HCT116 (cell line): ENCODE data around the gene TNIP3. TPM values are rescaled to one million over a fixed set of nuclear protein-coding genes. Genes with fewer than 3 reads are reported as not detected.

Experiments
- ATAC-seq: fragments of 200-7000 bp; cut with Tn5 transposase; 2 replicates; pipeline ENCODE4 v1.9.1; 2020; ENCODE audit warnings: mild to moderate bottlenecking, moderate library complexity
- BruUV-seq: library from RNA; stranded (reverse); fragments of 400-500 nt; replicated peaks from 2 replicates; lab custom pipeline; 2021; lab: Mats Ljungman, UMichigan
- CTCF ChIA-PET: fragments of 300-600 bp; sonication (Branson Sonifier 250); formaldehyde crosslinking; loops from one replicate; lab custom pipeline; 2021; ENCODE audit warnings: antibody characterized with exemption; lab: Charles Lee
- POLR2A ChIA-PET: fragments of 300-600, 350-600 bp; sonication (Branson Sonifier 250); formaldehyde crosslinking; loops from one replicate; lab custom pipeline; 2021; ENCODE audit warnings: antibody characterized with exemption; lab: Charles Lee
- RAD21 ChIA-PET, 2 experiments: fragments of 300-600 bp; sonication (Branson Sonifier 250); formaldehyde crosslinking; loops; one replicate each; lab custom pipeline; 2023; ENCODE audit warnings: low total read pairs in 2 of 2; ENCODE audit not compliant: uncharacterized antibody in 2 of 2, unreplicated experiment in 2 of 2, low non-redundant PET in 1 of 2; lab: Charles Lee
- DNase-seq: peaks from one replicate; pipeline ENCODE4 v3.0.0-alpha.2; 2010; ENCODE audit warnings: low read depth, low spot score
- H2AFZ ChIP-seq: fragments of 200-600 bp; shearing (Covaris generic), sonication (generic); 2 replicates; pipeline ENCODE4 v1.6.1; 2017; ENCODE audit warnings: low read depth, mixed run types, mixed read lengths, antibody characterized with exemption, low read length; ENCODE audit not compliant: poor library complexity, severe bottlenecking
- H3K27ac ChIP-seq: 2 replicates; pipeline ENCODE4 v1.5.1; 2012; ENCODE audit warnings: low read depth, low read length
- H3K27me3 ChIP-seq: fragments of 200-600 bp; sonication (generic); 2 replicates; pipeline ENCODE4 v1.6.1; 2016; ENCODE audit warnings: mixed run types, low read length, mixed read lengths; ENCODE audit not compliant: insufficient read depth
- H3K36me3 ChIP-seq, 2 experiments: fragments of 200-500 bp in 1 of 2; fragments of 200-600 bp in 1 of 2; sonication (Bioruptor generic) in 1 of 2; sonication (generic) in 1 of 2; 2 replicates each; pipeline versions ENCODE4 v1.5.1 to v1.6.1; 2014 to 2016; ENCODE audit warnings: low read length in 2 of 2, inconsistent platforms in 1 of 2, mixed read lengths in 1 of 2, mixed run types in 1 of 2; ENCODE audit not compliant: insufficient read depth in 2 of 2, control insufficient read depth in 1 of 2
- H3K4me1 ChIP-seq, 2 experiments: fragments of 200-600 bp in 1 of 2; sonication (generic) in 1 of 2; 2 replicates each; pipeline versions ENCODE4 v1.5.1 to v1.6.1; 2012 to 2017; ENCODE audit warnings: low read length in 2 of 2, inconsistent platforms in 1 of 2, mild to moderate bottlenecking in 1 of 2, mixed read lengths in 1 of 2, mixed run types in 1 of 2, moderate library complexity in 1 of 2; ENCODE audit not compliant: insufficient read depth in 2 of 2, control insufficient read depth in 1 of 2
- H3K4me2 ChIP-seq: fragments of 200-600 bp; sonication (generic); 2 replicates; pipeline ENCODE4 v1.6.1; 2017; ENCODE audit warnings: mixed run types, low read length, mixed read lengths
- H3K4me3 ChIP-seq, 2 experiments: fragments of 200-600 bp in 1 of 2; sonication (generic) in 1 of 2; replicated peaks in 1 of 2; 2 replicates each; pipeline ENCODE4 v1.5.1; 2011 to 2016; ENCODE audit warnings: low read length in 2 of 2, control low read depth in 1 of 2, low read depth in 1 of 2, mild to moderate bottlenecking in 1 of 2, mixed read lengths in 1 of 2, mixed run types in 1 of 2
- H3K79me2 ChIP-seq: fragments of 200-600 bp; sonication (generic); 2 replicates; pipeline ENCODE4 v1.6.1; 2017; ENCODE audit warnings: mild to moderate bottlenecking, mixed run types, low read length, moderate library complexity, mixed read lengths; ENCODE audit not compliant: insufficient read depth
- H3K9ac ChIP-seq: fragments of 200-600 bp; sonication (generic); 2 replicates; pipeline ENCODE4 v1.6.1; 2016; ENCODE audit warnings: low read length, mixed read lengths
- H3K9me2 ChIP-seq: fragments of 200-600 bp; sonication (generic), shearing (Covaris generic); 2 replicates; pipeline ENCODE4 v1.6.1; 2017; ENCODE audit warnings: mixed run types, mild to moderate bottlenecking, moderate library complexity; ENCODE audit not compliant: insufficient read depth
- H3K9me3 ChIP-seq, 2 experiments: fragments of 200-500 bp in 1 of 2; fragments of 200-600 bp in 1 of 2; sonication (Bioruptor generic) in 1 of 2; sonication (generic) in 1 of 2; 2 replicates each; pipeline ENCODE4 v1.6.1; 2014 to 2017; ENCODE audit warnings: low read length in 2 of 2, mixed read lengths in 2 of 2, inconsistent platforms in 1 of 2, low read depth in 1 of 2, mild to moderate bottlenecking in 1 of 2, mixed run types in 1 of 2, moderate library complexity in 1 of 2; ENCODE audit not compliant: control insufficient read depth in 1 of 2, insufficient read depth in 1 of 2
- H4K20me1 ChIP-seq: fragments of 200-600 bp; sonication (generic), shearing (Covaris generic); 2 replicates; pipeline ENCODE4 v1.6.1; 2017; ENCODE audit warnings: mixed run types, mild to moderate bottlenecking, moderate library complexity; ENCODE audit not compliant: insufficient read depth
- CBX3 ChIP-seq: IDR thresholded peaks from 2 replicates; pipeline ENCODE4 v1.6.1; 2012; ENCODE audit warnings: low read depth
- CEBPB ChIP-seq: IDR thresholded peaks from 2 replicates; pipeline ENCODE4 v1.6.1; 2012; ENCODE audit warnings: low read depth
- ELF1 ChIP-seq: IDR thresholded peaks from 2 replicates; pipeline ENCODE4 v1.6.1; 2012; ENCODE audit warnings: low read depth, borderline replicate concordance
- EZH2 ChIP-seq: fragments of 200-600 bp; sonication (generic); IDR thresholded peaks from 2 replicates; pipeline ENCODE4 v1.6.1; 2017; ENCODE audit warnings: antibody characterized with exemption, mixed run types
- EZH2phosphoT487 ChIP-seq: fragments of 200-600 bp; IDR thresholded peaks from 2 replicates; pipeline ENCODE4 v1.6.1; 2018; ENCODE audit warnings: antibody characterized with exemption, borderline replicate concordance
- FOSL1 ChIP-seq: IDR thresholded peaks from 2 replicates; pipeline ENCODE4 v1.6.1; 2012; ENCODE audit warnings: low read depth
- JUND ChIP-seq: IDR thresholded peaks from 2 replicates; pipeline ENCODE4 v1.6.1; 2012
- POLR2A ChIP-seq: IDR thresholded peaks from 2 replicates; pipeline ENCODE4 v1.7.0; 2011; ENCODE audit warnings: borderline replicate concordance; ENCODE audit not compliant: insufficient read depth, insufficient read length; ENCODE audit errors: extremely low read depth
- RAD21 ChIP-seq: IDR thresholded peaks from 2 replicates; pipeline ENCODE4 v1.6.1; 2012; ENCODE audit warnings: low read depth, mild to moderate bottlenecking
- SP1 ChIP-seq: IDR thresholded peaks from 2 replicates; pipeline ENCODE4 v1.6.1; 2012; ENCODE audit warnings: low read depth
- SRF ChIP-seq: IDR thresholded peaks from 2 replicates; pipeline ENCODE4 v1.6.1; 2012; ENCODE audit warnings: low read depth
- TCF7L2 ChIP-seq: IDR thresholded peaks from 2 replicates; pipeline ENCODE4 v1.7.0; 2011; ENCODE audit warnings: borderline replicate concordance, inconsistent platforms; ENCODE audit not compliant: insufficient read depth, insufficient read length; ENCODE audit errors: extremely low read depth
- YY1 ChIP-seq: IDR thresholded peaks from 2 replicates; pipeline ENCODE4 v1.6.1; 2011; ENCODE audit warnings: low read length, low read depth, moderate library complexity, mild to moderate bottlenecking; ENCODE audit not compliant: insufficient replicate concordance; ENCODE audit errors: extremely low read depth
- ZFX ChIP-seq: fragments of 450-650 bp; IDR thresholded peaks from 2 replicates; pipeline ENCODE4 v1.6.1; 2017
- ZNF274 ChIP-seq: fragments of 200-500 bp; sonication (Bioruptor generic); IDR thresholded peaks from 2 replicates; pipeline ENCODE4 v1.6.1; 2014; ENCODE audit warnings: mild to moderate bottlenecking, low read depth, low read length, inconsistent platforms
- intact Hi-C: fragments of 100-400 bp; cut with micrococcal nuclease; formaldehyde crosslinking; loops from 2 replicates; pipeline ENCODE4 v1.10.0; 2022
- total RNA-seq: library from RNA; stranded (reverse); gene quantifications from one replicate; pipeline ENCODE4 v1.2.1, GENCODE V29; 2021; ENCODE audit not compliant: unreplicated experiment
- TF ChIP-seq, protein P1 (sequence below), 3 experiments: fragments of 200-600 bp in 1 of 3; sonication (generic) in 1 of 3; IDR thresholded peaks in 2 of 3; conservative IDR thresholded peaks in 1 of 3; 2 replicates each; pipeline ENCODE4 v1.5.1; 2012 to 2017; ENCODE audit warnings: low read depth in 2 of 3, low read length in 2 of 3, antibody characterized with exemption in 1 of 3, borderline replicate concordance in 1 of 3, control low read depth in 1 of 3, mild to moderate bottlenecking in 1 of 3, mixed read lengths in 1 of 3, mixed run types in 1 of 3, moderate library complexity in 1 of 3; ENCODE audit not compliant: insufficient read depth in 1 of 3
- TF ChIP-seq, protein P2 (sequence below): IDR thresholded peaks from 2 replicates; pipeline ENCODE4 v1.6.1; 2012
- TF ChIP-seq, protein P3 (sequence below): IDR thresholded peaks from 2 replicates; pipeline ENCODE4 v1.6.1; 2012

Gene TNIP3
- total RNA-seq, 1 experiment from 2014 or later = not detected

DNA sequence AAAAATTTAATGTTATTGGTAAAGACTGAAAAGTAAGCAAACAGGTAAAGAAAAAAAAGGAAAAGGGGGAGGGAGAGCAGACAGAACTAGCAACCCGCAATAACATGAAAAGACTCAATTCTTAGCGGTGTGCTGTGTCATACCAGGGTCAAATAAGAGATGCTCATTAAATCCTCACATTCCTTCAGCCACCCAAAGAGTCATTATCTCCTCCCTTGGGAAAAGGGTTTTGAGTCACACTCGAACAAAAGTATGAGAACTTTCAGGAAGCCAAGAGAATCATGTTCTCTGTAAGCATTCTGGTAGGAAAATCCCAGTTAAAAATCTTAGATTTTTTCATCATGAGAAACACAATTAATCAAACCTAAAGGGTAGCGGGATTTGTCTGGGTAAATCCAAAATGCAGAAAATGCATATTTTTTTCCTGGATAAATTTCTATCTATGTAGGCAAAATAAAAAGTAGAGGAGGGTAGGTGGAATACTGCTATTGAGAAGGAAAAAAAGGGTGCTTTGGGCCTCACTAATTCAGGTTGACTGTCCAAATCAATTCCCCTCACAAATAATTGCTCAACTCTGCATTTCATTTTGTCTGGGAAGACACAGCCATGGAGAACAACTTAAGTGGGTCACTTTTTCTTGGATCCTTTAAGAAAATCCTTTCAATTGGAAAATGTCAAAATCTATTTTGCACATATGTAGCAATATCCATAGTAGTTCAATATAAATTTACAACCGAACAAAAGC lies 23.2 kb downstream of the TNIP3 start:
- no peaks in the 10 kb centered on the region for H3K79me2 ChIP-seq
- ATAC-seq (no peak), DNase-seq (no peak)
- POLR2A ChIA-PET = no interaction called here
- H2AFZ ChIP-seq = no peak overlapping the region
- TF ChIP-seq EZH2 (no peak), FOSL1 (no peak), CBX3 (no peak), TCF7L2 (no peak), RAD21 (no peak), CEBPB (no peak), ZFX (no peak), JUND (no peak), ELF1 (no peak), SP1 (no peak), ZNF274 (no peak), YY1 (no peak), SRF (no peak), POLR2A (no peak), EZH2phosphoT487 (no peak)
- TF ChIP-seq, protein P1, sequence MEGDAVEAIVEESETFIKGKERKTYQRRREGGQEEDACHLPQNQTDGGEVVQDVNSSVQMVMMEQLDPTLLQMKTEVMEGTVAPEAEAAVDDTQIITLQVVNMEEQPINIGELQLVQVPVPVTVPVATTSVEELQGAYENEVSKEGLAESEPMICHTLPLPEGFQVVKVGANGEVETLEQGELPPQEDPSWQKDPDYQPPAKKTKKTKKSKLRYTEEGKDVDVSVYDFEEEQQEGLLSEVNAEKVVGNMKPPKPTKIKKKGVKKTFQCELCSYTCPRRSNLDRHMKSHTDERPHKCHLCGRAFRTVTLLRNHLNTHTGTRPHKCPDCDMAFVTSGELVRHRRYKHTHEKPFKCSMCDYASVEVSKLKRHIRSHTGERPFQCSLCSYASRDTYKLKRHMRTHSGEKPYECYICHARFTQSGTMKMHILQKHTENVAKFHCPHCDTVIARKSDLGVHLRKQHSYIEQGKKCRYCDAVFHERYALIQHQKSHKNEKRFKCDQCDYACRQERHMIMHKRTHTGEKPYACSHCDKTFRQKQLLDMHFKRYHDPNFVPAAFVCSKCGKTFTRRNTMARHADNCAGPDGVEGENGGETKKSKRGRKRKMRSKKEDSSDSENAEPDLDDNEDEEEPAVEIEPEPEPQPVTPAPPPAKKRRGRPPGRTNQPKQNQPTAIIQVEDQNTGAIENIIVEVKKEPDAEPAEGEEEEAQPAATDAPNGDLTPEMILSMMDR (IDR thresholded peaks at IDR 0.05 in 2 of 3, conservative IDR thresholded peaks at IDR 0.05 in 1 of 3; ENCODE audit: borderline replicate concordance in 1 of 3, insufficient read depth in 1 of 3, low read depth in 2 of 3, low read length in 2 of 3) = no peak
- TF ChIP-seq, protein P2, sequence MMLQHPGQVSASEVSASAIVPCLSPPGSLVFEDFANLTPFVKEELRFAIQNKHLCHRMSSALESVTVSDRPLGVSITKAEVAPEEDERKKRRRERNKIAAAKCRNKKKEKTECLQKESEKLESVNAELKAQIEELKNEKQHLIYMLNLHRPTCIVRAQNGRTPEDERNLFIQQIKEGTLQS = no peak
- TF ChIP-seq, protein P3, sequence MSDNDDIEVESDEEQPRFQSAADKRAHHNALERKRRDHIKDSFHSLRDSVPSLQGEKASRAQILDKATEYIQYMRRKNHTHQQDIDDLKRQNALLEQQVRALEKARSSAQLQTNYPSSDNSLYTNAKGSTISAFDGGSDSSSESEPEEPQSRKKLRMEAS = no peak
- TF ChIP-seq, all 23 proteins: peak for 0
- H3K9me2 ChIP-seq = no peaks in the 10 kb centered on the region
- H3K4me3 ChIP-seq = no peak overlapping the region
- RAD21 ChIA-PET = no interaction called here
- H3K9me3 ChIP-seq = no peaks in the 10 kb centered on the region
- CTCF ChIA-PET = no interaction called here
- H3K27ac ChIP-seq = no peak overlapping the region
- no peaks in the 10 kb centered on the region for H3K27me3 ChIP-seq
- H4K20me1 ChIP-seq = no peaks in the 10 kb centered on the region
- BruUV-seq = no TSS peak
- no peak overlapping the region for H3K4me2 ChIP-seq
- intact Hi-C loops = no loop called here
- H3K4me1 ChIP-seq = no peaks in the 10 kb centered on the region
- H3K36me3 ChIP-seq = no peaks in the 10 kb centered on the region
- H3K9ac ChIP-seq = no peak overlapping the region
